NCI-H2107 treated with DMSO at 0.1 percent for 48 hours (cell line): ENCODE results near the gene MYOF.

ENCODE experiments used
- DNase-seq: peaks from one replicate; lab custom pipeline; 2025; ENCODE audit not compliant: unreplicated experiment; lab: John Stamatoyannopoulos, UW

Gene MYOF

GRCh38 chr10:93482145-93482834, at the start of gene MYOF:
Gene MYOF, minus strand, starts transcription at chr10:93482334. Its CDS starts 140 bp downstream, at chr10:93482194.
- DNase-seq = peak; percentile 24

GRCh38 chr10:93518531-93518930, 36.4 kb upstream of the MYOF start:
- DNase-seq = no peak

GRCh38 chr10:93516006-93516380, 33.9 kb upstream of the MYOF start:
- no peak for DNase-seq

GRCh38 chr10:93515071-93516005, 33.2 kb upstream of the MYOF start:
- DNase-seq = no peak

GRCh38 chr10:93514521-93514920, 32.4 kb upstream of the MYOF start:
- no peak for DNase-seq

GRCh38 chr10:93513091-93513490, 31.0 kb upstream of the MYOF start:
- no peak for DNase-seq

- DNase-seq = no peak
Measured at GRCh38 chr10:93512565-93512964, 30.4 kb upstream of the MYOF start.

GRCh38 chr10:93509816-93510215, 27.7 kb upstream of the MYOF start:
- DNase-seq = no peak

- DNase-seq = no peak
Measured at GRCh38 chr10:93505075-93505474, 22.9 kb upstream of the MYOF start.

- DNase-seq = no peak
Measured at GRCh38 chr10:93503075-93503474, 20.9 kb upstream of the MYOF start.

GRCh38 chr10:93501650-93502049, 19.5 kb upstream of the MYOF start:
- DNase-seq = no peak

GRCh38 chr10:93498166-93498565, 16.0 kb upstream of the MYOF start:
- no peak for DNase-seq

GRCh38 chr10:93496322-93497041, 14.3 kb upstream of the MYOF start, which contains the start of gene CEP55:
Gene CEP55, plus strand, starts transcription at chr10:93496612. Its CDS starts 3,440 bp downstream, at chr10:93500052.
- DNase-seq = peak; percentile 54

GRCh38 chr10:93495654-93496321, 13.7 kb upstream of the MYOF start:
- peak; percentile 9 for DNase-seq

- DNase-seq = no peak
Measured at GRCh38 chr10:93494494-93494893, 12.4 kb upstream of the MYOF start.

- no peak for DNase-seq
Measured at GRCh38 chr10:93493162-93493561, 11.0 kb upstream of the MYOF start.

- DNase-seq = no peak
Measured at GRCh38 chr10:93491602-93492121, 9.5 kb upstream of the MYOF start.

GRCh38 chr10:93488956-93489528, 6.9 kb upstream of the MYOF start:
- no peak for DNase-seq

- no peak for DNase-seq
Measured at GRCh38 chr10:93485690-93486089, 3.6 kb upstream of the MYOF start.

- DNase-seq = no peak
Measured at GRCh38 chr10:93481637-93482144, 443 bp downstream of the MYOF start.
